Fibroblast of lung (primary cell): ENCODE data around the gene PPP1R1A. TPM values are rescaled to one million over a fixed set of nuclear protein-coding genes. Genes with fewer than 3 reads are reported as not detected.

Source experiments
- DNase-seq, 2 donors: peaks; one replicate each; pipeline versions ENCODE4 v3.0.0 to v3.0.0-alpha.2; 2010; ENCODE audit warnings: low read depth in 2 of 2
- H2AFZ ChIP-seq: 2 replicates; pipeline ENCODE4 v1.5.1; 2012; ENCODE audit warnings: low read length, control low read depth, inconsistent platforms
- H3K27ac ChIP-seq: 2 replicates; pipeline ENCODE4 v1.5.1; 2011; ENCODE audit warnings: low read length, control low read depth; ENCODE audit not compliant: insufficient read depth
- H3K27me3 ChIP-seq: 2 replicates; pipeline ENCODE4 v1.5.1; 2011; ENCODE audit warnings: mild to moderate bottlenecking, low read length; ENCODE audit not compliant: control insufficient read depth, insufficient read depth
- H3K36me3 ChIP-seq: 2 replicates; pipeline ENCODE4 v1.5.1; 2011; ENCODE audit warnings: low read length; ENCODE audit not compliant: control insufficient read depth, insufficient read depth
- H3K4me1 ChIP-seq: 2 replicates; pipeline ENCODE4 v1.5.1; 2011; ENCODE audit warnings: low read length; ENCODE audit not compliant: control insufficient read depth, insufficient read depth; ENCODE audit errors: extremely low read depth
- H3K4me2 ChIP-seq: 2 replicates; pipeline ENCODE4 v1.5.1; 2011; ENCODE audit warnings: low read length, control low read depth; ENCODE audit not compliant: insufficient read depth; ENCODE audit errors: extremely low read depth
- H3K4me3 ChIP-seq, 4 experiments: fragments of 200-600 bp in 1 of 4; sonication (generic) in 1 of 4; replicated peaks in 1 of 4; 2 replicates each; pipeline ENCODE4 v1.5.1; 2011 to 2016; ENCODE audit warnings: low read length in 4 of 4, low read depth in 3 of 4, mild to moderate bottlenecking in 3 of 4, control low read depth in 2 of 4, inconsistent platforms in 1 of 4, mixed read lengths in 1 of 4; ENCODE audit not compliant: insufficient read depth in 1 of 4; ENCODE audit errors: control extremely low read depth in 1 of 4
- H3K79me2 ChIP-seq: 2 replicates; pipeline ENCODE4 v1.5.1; 2012; ENCODE audit warnings: mild to moderate bottlenecking, low read length, inconsistent platforms; ENCODE audit not compliant: control insufficient read depth, insufficient read depth
- H3K9ac ChIP-seq: 2 replicates; pipeline ENCODE4 v1.5.1; 2011; ENCODE audit warnings: mild to moderate bottlenecking, low read length, control low read depth; ENCODE audit not compliant: insufficient read depth
- H3K9me3 ChIP-seq: 2 replicates; pipeline ENCODE4 v1.5.1; 2012; ENCODE audit warnings: low read depth, low read length; ENCODE audit not compliant: control insufficient read depth, insufficient read depth
- H4K20me1 ChIP-seq: 2 replicates; pipeline ENCODE4 v1.5.1; 2011; ENCODE audit warnings: low read length; ENCODE audit not compliant: control insufficient read depth, insufficient read depth; ENCODE audit errors: extremely low read depth
- CTCF ChIP-seq, 2 donors: IDR thresholded peaks in 1 of 2; conservative IDR thresholded peaks in 1 of 2; 1 replicate in 1 of 2; 2 replicates in 1 of 2; pipeline ENCODE4 v1.5.1; 2011 to 2012; ENCODE audit warnings: low read length in 2 of 2, control low read depth in 1 of 2, inconsistent platforms in 1 of 2, low read depth in 1 of 2, mild to moderate bottlenecking in 1 of 2
- EZH2 ChIP-seq: IDR thresholded peaks from 2 replicates; pipeline ENCODE4 v1.5.1; 2012; ENCODE audit warnings: low read length, control low read depth, mild to moderate bottlenecking; ENCODE audit errors: missing control alignments
- polyA plus RNA-seq, 2 donors: library from polyadenylated mRNA; depleted of rRNA in 1 of 2; stranded (reverse) in 1 of 2; unstranded in 1 of 2; fragments of >200 nt; gene quantifications; 2 replicates each; pipeline ENCODE4 v1.2.1, GENCODE V29; 2011 to 2012; ENCODE audit warnings: missing spikeins in 1 of 2
- total RNA-seq: library from RNA; depleted of rRNA; stranded (reverse); fragments of >200 nt; gene quantifications from 2 replicates; pipeline ENCODE4 v1.2.1, GENCODE V29; 2014

Gene PPP1R1A
- total and polyA plus RNA-seq, 2 donors (not counting 1 experiment from before 2014, with no cell fraction given), result not detected

DNA sequence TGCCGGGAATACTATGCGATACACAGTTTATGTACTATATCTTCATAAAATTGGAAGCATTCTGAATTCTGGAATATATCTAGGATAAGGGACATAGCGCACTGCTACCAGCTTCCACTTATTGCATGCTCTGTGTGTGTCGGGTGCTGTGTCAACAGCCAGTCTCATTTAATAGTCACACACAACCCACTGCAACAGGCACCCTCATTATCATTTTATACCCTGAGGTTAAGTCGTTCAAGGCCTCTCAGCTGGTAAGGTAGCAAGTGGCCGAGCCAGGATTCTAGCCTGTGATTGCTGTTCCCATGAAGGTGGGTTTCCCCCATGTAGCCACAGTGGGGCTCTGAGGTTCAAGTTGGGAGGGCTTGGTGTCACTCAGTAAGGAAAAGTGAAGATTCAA lies 7.0 kb downstream of the PPP1R1A start:
- TF ChIP-seq CTCF (conservative IDR thresholded peaks at IDR 0.05 in 1 of 2, IDR thresholded peaks at IDR 0.05 in 1 of 2; ENCODE audit: low read depth in 1 of 2, low read length in 2 of 2), result no peak
- no peak for TF ChIP-seq EZH2
- H3K4me2 ChIP-seq, result no peak overlapping the region
- no peaks in the 10 kb centered on the region for H3K36me3 ChIP-seq
- no peaks in the 10 kb centered on the region for H3K79me2 ChIP-seq
- H3K9ac ChIP-seq, result no peak overlapping the region
- H2AFZ ChIP-seq, result no peak overlapping the region
- no peak overlapping the region for H3K4me3 ChIP-seq
- H3K9me3 ChIP-seq, result no peaks in the 10 kb centered on the region
- H3K27ac ChIP-seq, result no peak overlapping the region
- H3K4me1 ChIP-seq, result no peaks in the 10 kb centered on the region
- H3K27me3 ChIP-seq, result peaks cover 11% of the 10 kb centered on the region
- no peaks in the 10 kb centered on the region for H4K20me1 ChIP-seq
- DNase-seq, result no peak

DNA sequence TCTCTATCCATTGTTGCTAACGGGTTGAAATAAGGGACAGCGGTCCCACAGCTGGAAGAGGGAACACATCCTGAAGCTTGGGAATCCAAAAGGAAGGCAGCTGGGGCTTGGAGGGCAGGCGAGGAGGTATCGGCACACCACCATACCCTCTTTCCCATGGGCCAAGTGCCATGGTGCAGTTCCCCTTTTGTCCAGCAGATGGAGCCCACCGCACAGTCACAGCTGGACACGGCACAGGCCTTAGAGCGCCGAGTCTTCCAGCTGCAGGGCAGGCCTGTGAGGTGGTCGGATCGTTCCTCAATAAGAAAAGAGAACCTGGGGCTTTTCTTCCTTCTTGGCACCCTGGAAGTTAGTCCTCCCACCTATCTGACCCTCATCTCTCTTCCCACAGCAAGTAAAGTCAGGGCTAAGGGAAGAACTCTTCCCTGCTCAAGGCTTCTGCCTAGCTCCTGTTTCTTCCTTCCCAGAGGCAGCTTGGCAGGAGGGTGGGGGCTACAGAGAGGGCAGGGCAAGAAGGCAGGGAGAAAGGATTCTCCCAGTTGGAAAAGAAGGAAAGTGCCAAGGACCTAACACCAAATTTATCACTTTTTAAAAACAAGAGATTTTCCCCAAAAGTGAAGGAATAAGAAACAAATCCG lies 8.6 kb downstream of the PPP1R1A start:
- Histone ChIP-seq H4K20me1 (no peaks in the 10 kb centered on the region), H3K4me3 (no peak overlapping the region), H3K9ac (no peak overlapping the region), H3K36me3 (no peaks in the 10 kb centered on the region), H3K27ac (no peak overlapping the region), H2AFZ (peak overlapping the region; percentile 66), H3K27me3 (peaks cover 4% of the 10 kb centered on the region), H3K79me2 (no peaks in the 10 kb centered on the region), H3K9me3 (no peaks in the 10 kb centered on the region), H3K4me2 (peak overlapping the region; percentile 13), H3K4me1 (no peaks in the 10 kb centered on the region)
- peak; percentile 41 to 70 for DNase-seq
- TF ChIP-seq EZH2 (no peak), CTCF (conservative IDR thresholded peaks at IDR 0.05 in 1 of 2, IDR thresholded peaks at IDR 0.05 in 1 of 2; ENCODE audit: low read depth in 1 of 2, low read length in 2 of 2) (peak; percentile 99)

- H2AFZ ChIP-seq, result no peak overlapping the region
- no peak overlapping the region for H3K4me3 ChIP-seq
- H3K9ac ChIP-seq, result no peak overlapping the region
- no peaks in the 10 kb centered on the region for H3K4me1 ChIP-seq
- H3K27me3 ChIP-seq, result peaks cover 4% of the 10 kb centered on the region
- H3K4me2 ChIP-seq, result no peak overlapping the region
- no peaks in the 10 kb centered on the region for H3K79me2 ChIP-seq
- no peaks in the 10 kb centered on the region for H3K9me3 ChIP-seq
- TF ChIP-seq EZH2, result no peak
- TF ChIP-seq CTCF (conservative IDR thresholded peaks at IDR 0.05 in 1 of 2, IDR thresholded peaks at IDR 0.05 in 1 of 2; ENCODE audit: low read depth in 1 of 2, low read length in 2 of 2), result no peak
- no peak for DNase-seq
- H3K27ac ChIP-seq, result no peak overlapping the region
- H4K20me1 ChIP-seq, result no peaks in the 10 kb centered on the region
- no peaks in the 10 kb centered on the region for H3K36me3 ChIP-seq
Measured at GRCh38 chr12:54579258-54579657, 9.2 kb downstream of the PPP1R1A start.
